Thyroid gland (tissue), 4 donors: Measurements from ENCODE around the gene ITIH5.

ENCODE experiments used
- POLR2A ChIP-seq, 2 donors: fragments of 450-650 bp; IDR thresholded peaks; one replicate each; pipeline ENCODE4 v1.6.1; 2017; ENCODE audit warnings: antibody characterized with exemption in 2 of 2, mild to moderate bottlenecking in 2 of 2, moderate library complexity in 1 of 2
- TF ChIP-seq, protein P1 (sequence below), 6 experiments: fragments of 200-600 bp in 3 of 6; fragments of 450-650 bp in 3 of 6; sonication (generic) in 3 of 6; IDR thresholded peaks; one replicate each; pipeline ENCODE4 v1.5.1; 2016 to 2019; ENCODE audit warnings: antibody characterized with exemption in 6 of 6, mild to moderate bottlenecking in 2 of 6, inconsistent platforms in 1 of 6, moderate library complexity in 1 of 6

DNA sequence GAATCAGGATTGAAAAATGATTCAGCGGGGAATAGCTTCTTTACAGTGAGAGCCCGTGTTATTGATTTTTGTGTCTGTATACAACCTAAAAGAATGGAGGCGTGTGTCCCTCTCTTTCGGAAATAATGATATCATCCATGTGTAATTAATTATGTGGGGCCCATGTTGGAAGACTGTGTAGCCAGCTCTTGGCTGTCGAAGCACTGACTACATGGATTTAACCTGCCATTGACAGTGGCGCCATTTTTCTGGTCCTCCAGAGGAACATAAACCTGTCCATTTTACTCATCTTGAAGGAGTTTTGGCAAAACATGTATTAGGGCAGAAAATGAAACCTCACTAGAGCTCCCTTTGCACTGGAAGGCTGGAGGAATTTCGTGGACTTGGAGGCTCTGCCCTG, 119.6 kb downstream of the ITIH5 start:
- TF ChIP-seq, protein P1, sequence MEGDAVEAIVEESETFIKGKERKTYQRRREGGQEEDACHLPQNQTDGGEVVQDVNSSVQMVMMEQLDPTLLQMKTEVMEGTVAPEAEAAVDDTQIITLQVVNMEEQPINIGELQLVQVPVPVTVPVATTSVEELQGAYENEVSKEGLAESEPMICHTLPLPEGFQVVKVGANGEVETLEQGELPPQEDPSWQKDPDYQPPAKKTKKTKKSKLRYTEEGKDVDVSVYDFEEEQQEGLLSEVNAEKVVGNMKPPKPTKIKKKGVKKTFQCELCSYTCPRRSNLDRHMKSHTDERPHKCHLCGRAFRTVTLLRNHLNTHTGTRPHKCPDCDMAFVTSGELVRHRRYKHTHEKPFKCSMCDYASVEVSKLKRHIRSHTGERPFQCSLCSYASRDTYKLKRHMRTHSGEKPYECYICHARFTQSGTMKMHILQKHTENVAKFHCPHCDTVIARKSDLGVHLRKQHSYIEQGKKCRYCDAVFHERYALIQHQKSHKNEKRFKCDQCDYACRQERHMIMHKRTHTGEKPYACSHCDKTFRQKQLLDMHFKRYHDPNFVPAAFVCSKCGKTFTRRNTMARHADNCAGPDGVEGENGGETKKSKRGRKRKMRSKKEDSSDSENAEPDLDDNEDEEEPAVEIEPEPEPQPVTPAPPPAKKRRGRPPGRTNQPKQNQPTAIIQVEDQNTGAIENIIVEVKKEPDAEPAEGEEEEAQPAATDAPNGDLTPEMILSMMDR (IDR thresholded peaks at IDR 0.05), result no peak
- no peak for TF ChIP-seq POLR2A (IDR thresholded peaks at IDR 0.05)
